ENCODE results near the gene MACO1. TPM values are rescaled to one million over a fixed set of nuclear protein-coding genes. Genes with fewer than 3 reads are reported as not detected.
A peak's percentile ranks its signal among the peaks of the same experiment; 100 is the strongest.

Gene MACO1
- total RNA-seq, 1 donor from 2014 or later = 39.4 TPM

DNA sequence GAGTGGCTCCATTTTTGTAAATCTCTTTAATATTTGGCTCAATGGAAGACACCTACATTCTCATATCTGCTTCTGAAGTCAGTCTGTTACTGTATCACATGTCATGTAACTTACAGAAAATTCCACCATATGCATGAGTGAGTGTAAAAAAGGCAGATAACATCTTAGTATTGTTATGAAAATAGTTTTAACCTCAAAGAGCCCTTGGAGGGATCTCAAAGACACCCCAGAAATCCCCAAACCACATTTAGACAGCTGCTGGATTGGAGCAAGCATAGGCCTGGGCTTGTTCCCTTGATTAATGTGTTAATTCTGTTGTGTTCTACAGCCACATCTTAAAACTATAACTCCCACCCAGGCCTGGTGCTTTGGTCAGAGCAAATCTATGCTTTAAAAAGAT is 16.9 kb downstream of the MACO1 start:
- H3K4me3 Mint-ChIP-seq (ENCODE audit: unreplicated experiment) = no peak overlapping the region
- no peaks in the 10 kb centered on the region for H3K9me3 Mint-ChIP-seq (ENCODE audit: low read depth)
- H3K27me3 Mint-ChIP-seq (ENCODE audit: low read depth) = no peaks in the 10 kb centered on the region
- no peak for DNase-seq (ENCODE audit: low spot score)
- peaks cover 28% of the 10 kb centered on the region for H3K4me1 Mint-ChIP-seq (ENCODE audit: low read depth)
- H3K27ac Mint-ChIP-seq (ENCODE audit: unreplicated experiment) = no peak overlapping the region
- peaks cover 3% of the 10 kb centered on the region for H3K36me3 Mint-ChIP-seq (ENCODE audit: low read depth)
- TF ChIP-seq, protein P1, sequence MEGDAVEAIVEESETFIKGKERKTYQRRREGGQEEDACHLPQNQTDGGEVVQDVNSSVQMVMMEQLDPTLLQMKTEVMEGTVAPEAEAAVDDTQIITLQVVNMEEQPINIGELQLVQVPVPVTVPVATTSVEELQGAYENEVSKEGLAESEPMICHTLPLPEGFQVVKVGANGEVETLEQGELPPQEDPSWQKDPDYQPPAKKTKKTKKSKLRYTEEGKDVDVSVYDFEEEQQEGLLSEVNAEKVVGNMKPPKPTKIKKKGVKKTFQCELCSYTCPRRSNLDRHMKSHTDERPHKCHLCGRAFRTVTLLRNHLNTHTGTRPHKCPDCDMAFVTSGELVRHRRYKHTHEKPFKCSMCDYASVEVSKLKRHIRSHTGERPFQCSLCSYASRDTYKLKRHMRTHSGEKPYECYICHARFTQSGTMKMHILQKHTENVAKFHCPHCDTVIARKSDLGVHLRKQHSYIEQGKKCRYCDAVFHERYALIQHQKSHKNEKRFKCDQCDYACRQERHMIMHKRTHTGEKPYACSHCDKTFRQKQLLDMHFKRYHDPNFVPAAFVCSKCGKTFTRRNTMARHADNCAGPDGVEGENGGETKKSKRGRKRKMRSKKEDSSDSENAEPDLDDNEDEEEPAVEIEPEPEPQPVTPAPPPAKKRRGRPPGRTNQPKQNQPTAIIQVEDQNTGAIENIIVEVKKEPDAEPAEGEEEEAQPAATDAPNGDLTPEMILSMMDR (IDR thresholded peaks at IDR 0.05) = no peak

DNA sequence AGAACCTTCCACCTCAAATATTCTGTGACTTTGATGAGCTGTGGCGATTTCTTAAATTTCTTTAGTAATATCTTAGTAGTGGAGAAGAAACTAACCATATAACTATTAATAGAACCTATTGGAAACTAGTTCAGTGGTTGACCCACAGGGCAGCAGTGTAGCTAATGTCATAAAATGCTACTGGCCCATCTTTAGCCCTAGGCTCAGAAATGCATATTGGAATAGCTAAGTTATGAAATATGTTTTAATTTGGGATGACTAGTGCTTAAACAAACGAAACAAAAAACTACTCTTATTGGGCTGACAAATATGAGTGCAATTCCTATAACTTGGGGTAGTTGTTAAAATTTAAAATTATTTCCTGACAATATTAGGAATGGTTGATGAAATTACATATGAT is 20.2 kb downstream of the MACO1 start:
- no peak for DNase-seq (ENCODE audit: low spot score)
- peaks cover 20% of the 10 kb centered on the region for H3K4me1 Mint-ChIP-seq (ENCODE audit: low read depth)
- no peaks in the 10 kb centered on the region for H3K27me3 Mint-ChIP-seq (ENCODE audit: low read depth)
- no peaks in the 10 kb centered on the region for H3K9me3 Mint-ChIP-seq (ENCODE audit: low read depth)
- peaks cover 7% of the 10 kb centered on the region for H3K36me3 Mint-ChIP-seq (ENCODE audit: low read depth)
- TF ChIP-seq, protein P1 (IDR thresholded peaks at IDR 0.05) = no peak
- H3K4me3 Mint-ChIP-seq (ENCODE audit: unreplicated experiment) = no peak overlapping the region
- H3K27ac Mint-ChIP-seq (ENCODE audit: unreplicated experiment) = peak overlapping the region; percentile 17

DNA sequence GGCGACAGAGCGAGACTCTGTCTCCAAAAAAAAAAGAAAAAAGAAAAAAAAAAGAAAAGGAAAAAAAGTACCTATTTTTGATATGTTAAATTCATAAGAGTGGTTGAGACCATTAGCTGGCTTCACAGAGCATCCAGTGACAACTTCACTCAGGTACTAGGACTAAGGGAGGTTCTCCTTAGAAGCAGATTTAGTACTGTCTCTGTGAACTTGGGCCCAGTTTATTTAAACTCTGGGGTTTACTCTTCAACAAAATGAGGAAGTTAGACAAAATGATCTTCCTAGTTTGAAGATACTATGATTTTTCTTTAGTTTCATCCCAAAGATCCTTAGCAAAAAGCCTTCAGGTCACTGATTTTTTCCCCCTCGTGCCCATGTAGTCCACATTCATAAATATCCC is 21.2 kb downstream of the MACO1 start:
- no peaks in the 10 kb centered on the region for H3K9me3 Mint-ChIP-seq (ENCODE audit: low read depth)
- H3K4me1 Mint-ChIP-seq (ENCODE audit: low read depth) = peaks cover 14% of the 10 kb centered on the region
- no peak for DNase-seq (ENCODE audit: low spot score)
- no peak overlapping the region for H3K27ac Mint-ChIP-seq (ENCODE audit: unreplicated experiment)
- no peaks in the 10 kb centered on the region for H3K27me3 Mint-ChIP-seq (ENCODE audit: low read depth)
- H3K4me3 Mint-ChIP-seq (ENCODE audit: unreplicated experiment) = no peak overlapping the region
- H3K36me3 Mint-ChIP-seq (ENCODE audit: low read depth) = peaks cover 12% of the 10 kb centered on the region
- TF ChIP-seq, protein P1 (IDR thresholded peaks at IDR 0.05) = no peak

DNA sequence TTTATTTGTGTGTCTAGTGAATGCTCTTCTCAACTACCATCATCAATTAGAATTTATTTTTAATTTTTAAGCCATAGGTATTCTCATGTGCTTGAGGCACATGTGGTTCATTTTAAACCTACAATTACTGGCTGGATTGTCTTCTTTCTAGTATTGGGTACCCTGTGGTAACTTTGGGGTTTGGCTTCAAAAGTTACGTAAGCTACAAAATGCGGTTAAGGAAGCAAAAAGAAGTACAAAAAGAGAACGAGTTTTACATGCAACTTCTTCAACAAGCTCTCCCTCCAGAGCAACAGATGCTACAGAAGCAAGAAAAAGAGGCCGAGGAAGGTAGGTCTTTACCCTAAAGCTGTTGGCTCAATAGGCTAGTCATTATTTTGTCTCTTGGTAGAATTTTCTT is 25.8 kb downstream of the MACO1 start:
- H3K27ac Mint-ChIP-seq (ENCODE audit: unreplicated experiment) = no peak overlapping the region
- TF ChIP-seq, protein P1 (IDR thresholded peaks at IDR 0.05) = no peak
- no peak overlapping the region for H3K4me3 Mint-ChIP-seq (ENCODE audit: unreplicated experiment)
- H3K27me3 Mint-ChIP-seq (ENCODE audit: low read depth) = no peaks in the 10 kb centered on the region
- H3K9me3 Mint-ChIP-seq (ENCODE audit: low read depth) = no peaks in the 10 kb centered on the region
- H3K4me1 Mint-ChIP-seq (ENCODE audit: low read depth) = peaks cover 13% of the 10 kb centered on the region
- no peak for DNase-seq (ENCODE audit: low spot score)
- H3K36me3 Mint-ChIP-seq (ENCODE audit: low read depth) = peaks cover 26% of the 10 kb centered on the region

DNA sequence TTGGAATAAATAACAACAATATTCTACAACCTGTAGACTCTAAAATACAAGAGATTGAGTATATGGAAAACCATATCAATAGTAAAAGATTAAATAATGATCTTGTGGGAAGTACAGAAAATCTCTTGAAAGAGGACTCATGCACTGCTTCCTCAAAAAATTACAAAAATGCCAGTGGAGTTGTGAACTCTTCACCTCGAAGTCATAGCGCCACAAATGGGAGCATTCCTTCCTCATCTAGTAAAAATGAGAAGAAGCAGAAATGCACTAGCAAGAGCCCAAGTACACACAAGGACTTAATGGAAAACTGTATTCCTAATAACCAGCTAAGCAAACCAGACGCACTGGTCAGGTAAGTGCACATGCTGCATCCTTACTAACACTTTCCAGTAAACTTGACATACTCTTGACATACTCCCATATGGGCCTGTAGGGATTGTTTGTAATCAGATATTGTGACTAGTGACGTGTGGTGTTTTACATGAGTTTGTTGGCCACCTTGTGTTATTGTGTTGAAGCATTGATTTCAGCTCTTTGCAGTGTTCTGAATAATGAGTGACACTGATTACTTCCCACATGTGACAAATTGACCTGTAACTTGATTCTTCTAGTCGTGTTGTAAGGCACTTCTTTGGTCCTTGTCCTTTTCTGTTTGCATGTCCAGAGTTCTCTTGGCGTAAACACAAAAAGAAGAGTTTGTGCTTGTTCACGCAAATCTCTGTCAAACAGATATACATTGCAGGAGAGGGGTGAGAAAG is 28.0 kb downstream of the MACO1 start:
- Mint-ChIP-seq H3K27ac (ENCODE audit: unreplicated experiment) (peak overlapping the region; percentile 29), H3K36me3 (ENCODE audit: low read depth) (peaks cover 26% of the 10 kb centered on the region), H3K4me3 (ENCODE audit: unreplicated experiment) (no peak overlapping the region), H3K4me1 (ENCODE audit: low read depth) (peaks cover 17% of the 10 kb centered on the region), H3K27me3 (ENCODE audit: low read depth) (no peaks in the 10 kb centered on the region), H3K9me3 (ENCODE audit: low read depth) (no peaks in the 10 kb centered on the region)
- TF ChIP-seq, protein P1 (IDR thresholded peaks at IDR 0.05) = no peak
- no peak for DNase-seq (ENCODE audit: low spot score)

All from chondrocyte (in vitro differentiated cells).